IPS DF 19.7 (cell line): ENCODE results near the gene C16orf74.

Experiments used
- DNase-seq: peaks from one replicate; pipeline ENCODE4 v3.0.0-alpha.2; 2013; ENCODE audit warnings: low read depth, low spot score

C16orf74 gene

GRCh38 chr16:85718682-85719081, 32.2 kb downstream of the C16orf74 start:
- DNase-seq, result no peak

GRCh38 chr16:85718153-85718477, 32.8 kb downstream of the C16orf74 start:
- no peak for DNase-seq

- no peak for DNase-seq
Measured at GRCh38 chr16:85717393-85718152, 33.3 kb downstream of the C16orf74 start.

GRCh38 chr16:85716680-85717038, 34.2 kb downstream of the C16orf74 start:
- no peak for DNase-seq

GRCh38 chr16:85716022-85716679, 34.7 kb downstream of the C16orf74 start:
- DNase-seq, result no peak

- no peak for DNase-seq
Measured at GRCh38 chr16:85715169-85716021, 35.5 kb downstream of the C16orf74 start.

GRCh38 chr16:85712801-85713200, 38.1 kb downstream of the C16orf74 start:
- DNase-seq, result no peak

- no peak for DNase-seq
Measured at GRCh38 chr16:85711982-85712587, 38.8 kb downstream of the C16orf74 start.

GRCh38 chr16:85710732-85711131, 40.2 kb downstream of the C16orf74 start:
- no peak for DNase-seq

- DNase-seq, result no peak
Measured at GRCh38 chr16:85709766-85710585, 40.9 kb downstream of the C16orf74 start.

- no peak for DNase-seq
Measured at GRCh38 chr16:85708338-85708737, 42.6 kb downstream of the C16orf74 start.

GRCh38 chr16:85707528-85708095, 43.3 kb downstream of the C16orf74 start:
- no peak for DNase-seq

GRCh38 chr16:85706449-85707034, 44.4 kb downstream of the C16orf74 start:
- DNase-seq, result no peak

- DNase-seq, result no peak
Measured at GRCh38 chr16:85704900-85705846, 45.7 kb downstream of the C16orf74 start.

- no peak for DNase-seq
Measured at GRCh38 chr16:85704011-85704410, 46.9 kb downstream of the C16orf74 start.

- DNase-seq, result no peak
Measured at GRCh38 chr16:85699628-85700027, 51.3 kb downstream of the C16orf74 start.

- no peak for DNase-seq
Measured at GRCh38 chr16:85698935-85699558, 51.8 kb downstream of the C16orf74 start.

GRCh38 chr16:85698459-85698891, 52.4 kb downstream of the C16orf74 start:
- DNase-seq, result no peak

- DNase-seq, result no peak
Measured at GRCh38 chr16:85697431-85697830, 53.5 kb downstream of the C16orf74 start.
